PFSK-1 (cell line): ENCODE results near the gene LRRC43.

Experiments used
- POLR2AphosphoS5 ChIP-seq: IDR thresholded peaks from 2 replicates; pipeline ENCODE4 v1.6.1; 2012; ENCODE audit warnings: low read depth, mild to moderate bottlenecking, control low read depth, low read length, moderate library complexity
- REST ChIP-seq, 2 experiments: IDR thresholded peaks; 2 replicates each; pipeline versions ENCODE4 v1.6.1 to v1.8.0; 2011 to 2012; ENCODE audit warnings: low read depth in 2 of 2, low read length in 2 of 2, control low read depth in 1 of 2, inconsistent platforms in 1 of 2, mild to moderate bottlenecking in 1 of 2, moderate library complexity in 1 of 2; ENCODE audit not compliant: insufficient read depth in 1 of 2
- SIN3A ChIP-seq: IDR thresholded peaks from 2 replicates; pipeline ENCODE4 v1.6.1; 2012; ENCODE audit warnings: mild to moderate bottlenecking, low read length, moderate library complexity, borderline replicate concordance; ENCODE audit not compliant: insufficient read depth
- TAF1 ChIP-seq: IDR thresholded peaks from 2 replicates; pipeline ENCODE4 v1.6.1; 2012; ENCODE audit warnings: low read length, control low read depth, borderline replicate concordance; ENCODE audit not compliant: insufficient read depth

- TF ChIP-seq SIN3A (no peak), TAF1 (no peak), REST (IDR thresholded peaks at IDR 0.05; ENCODE audit: insufficient read depth in 1 of 2, low read depth in 2 of 2, low read length in 2 of 2) (no peak), POLR2AphosphoS5 (no peak)
Measured at GRCh38 chr12:122199484-122200355, 16.8 kb downstream of the LRRC43 start.
